Stimulated activated CD8-positive, alpha-beta memory T cell treated with anti-CD3 and anti-CD28 coated beads, Interleukin-15, amount 100 ng/mL, for 4 hours (primary cell): ENCODE results near the gene CMSS1.
"Not testable (repeated sequence)": the region's sequence is repeated elsewhere in the genome, so short reads cannot be mapped to it uniquely, and the experiment has no call there.

ENCODE experiments used
- DNase-seq, 2 donors: peaks; one replicate each; pipeline ENCODE4 v3.0.0-alpha.2; 2020; ENCODE audit warnings: low read depth in 2 of 2

Gene CMSS1

GRCh38 chr3:100081986-100082692 is 264.5 kb downstream of the CMSS1 start:
- DNase-seq, result no peak

DNA sequence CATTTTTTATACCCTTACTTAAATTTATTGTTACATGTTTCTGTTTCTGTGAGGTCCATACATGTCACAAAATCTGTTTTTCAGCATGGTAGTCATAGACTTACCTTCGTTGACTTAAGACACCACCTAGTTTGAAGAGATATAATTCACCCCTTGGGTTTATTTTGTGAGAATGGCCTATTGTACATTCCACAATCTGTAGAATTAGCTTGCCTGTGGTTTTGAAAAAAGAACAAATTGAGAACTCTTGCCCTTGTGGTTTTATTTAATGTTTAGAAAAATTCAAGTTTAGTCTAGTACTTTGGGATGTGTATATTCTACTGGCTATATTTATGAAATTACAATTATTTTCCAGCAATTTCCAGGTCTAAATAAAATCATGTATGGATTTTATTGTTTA is 265.1 kb downstream of the CMSS1 start:
- DNase-seq, result no peak

DNA sequence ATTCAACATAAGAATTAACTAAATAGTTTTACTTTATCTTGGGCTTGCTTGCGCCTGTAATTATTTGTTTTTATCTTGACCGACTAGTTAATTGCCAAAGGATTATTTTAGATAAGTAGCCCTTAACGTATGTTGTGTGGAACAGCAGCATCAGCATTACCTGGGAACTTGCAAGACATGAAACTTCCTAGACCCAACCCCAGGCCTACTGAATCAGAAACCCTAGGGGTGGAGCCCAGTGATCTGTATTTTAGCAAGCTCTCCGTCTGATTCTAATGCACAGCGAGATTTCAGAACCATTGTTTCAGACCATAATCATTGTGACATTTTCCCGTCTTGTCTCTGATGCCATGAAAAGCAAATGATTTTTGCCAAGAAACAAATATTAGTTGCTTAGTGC is 265.5 kb downstream of the CMSS1 start:
- DNase-seq, result no peak

GRCh38 chr3:100084100-100084806 is 266.6 kb downstream of the CMSS1 start:
- no peak for DNase-seq

DNA sequence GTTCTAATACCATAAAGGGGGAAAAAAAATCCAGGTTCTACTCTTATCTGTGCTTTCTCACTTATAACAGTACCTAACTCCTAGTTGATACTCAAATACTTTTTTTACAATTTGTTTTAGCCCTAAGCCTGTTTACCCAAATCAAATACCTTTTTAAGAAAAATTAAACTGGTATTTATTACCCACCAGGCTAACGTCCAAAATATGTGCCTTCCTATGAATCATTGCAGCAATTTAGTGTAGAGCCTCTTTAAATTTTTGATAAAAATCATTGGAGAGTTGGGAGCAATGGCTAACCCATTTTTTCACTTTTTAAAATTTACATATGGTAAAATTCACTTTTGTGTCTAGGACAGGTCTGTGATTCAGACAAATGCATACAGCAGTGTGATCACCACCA is 268.7 kb downstream of the CMSS1 start:
- no peak for DNase-seq

- DNase-seq, result no peak
These were observed 269.5 kb downstream of the CMSS1 start for GRCh38 chr3:100087198-100087597.

DNA sequence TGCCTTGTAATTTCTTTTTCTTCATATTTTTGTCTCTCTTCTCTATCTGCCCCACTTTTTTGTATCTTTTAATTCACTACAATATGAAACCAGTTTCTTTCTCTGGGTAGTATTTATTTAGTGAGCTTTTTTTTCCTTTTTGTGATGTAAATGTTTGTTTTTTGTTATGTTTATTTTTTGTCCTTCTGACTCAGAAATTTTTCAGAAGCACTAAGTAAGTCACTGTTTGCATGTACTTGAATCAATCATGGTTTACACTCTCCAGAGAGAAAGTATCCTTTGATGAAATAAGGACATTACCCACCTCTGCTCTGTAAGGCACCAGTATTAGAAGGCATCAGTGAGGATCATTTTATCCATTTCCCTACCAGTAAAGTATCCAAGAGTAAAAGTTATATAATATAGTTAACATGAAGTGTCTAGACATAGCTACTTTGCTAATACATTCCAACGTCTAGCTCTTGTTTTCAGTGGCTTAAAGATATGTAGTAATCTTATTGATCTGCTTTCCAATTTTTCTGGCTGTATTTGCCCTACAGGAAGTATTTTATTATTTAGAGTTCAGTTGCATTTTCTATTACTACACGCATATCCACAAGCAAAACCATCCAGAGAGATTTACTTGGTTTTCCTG is 271.2 kb downstream of the CMSS1 start:
- no peak for DNase-seq

DNA sequence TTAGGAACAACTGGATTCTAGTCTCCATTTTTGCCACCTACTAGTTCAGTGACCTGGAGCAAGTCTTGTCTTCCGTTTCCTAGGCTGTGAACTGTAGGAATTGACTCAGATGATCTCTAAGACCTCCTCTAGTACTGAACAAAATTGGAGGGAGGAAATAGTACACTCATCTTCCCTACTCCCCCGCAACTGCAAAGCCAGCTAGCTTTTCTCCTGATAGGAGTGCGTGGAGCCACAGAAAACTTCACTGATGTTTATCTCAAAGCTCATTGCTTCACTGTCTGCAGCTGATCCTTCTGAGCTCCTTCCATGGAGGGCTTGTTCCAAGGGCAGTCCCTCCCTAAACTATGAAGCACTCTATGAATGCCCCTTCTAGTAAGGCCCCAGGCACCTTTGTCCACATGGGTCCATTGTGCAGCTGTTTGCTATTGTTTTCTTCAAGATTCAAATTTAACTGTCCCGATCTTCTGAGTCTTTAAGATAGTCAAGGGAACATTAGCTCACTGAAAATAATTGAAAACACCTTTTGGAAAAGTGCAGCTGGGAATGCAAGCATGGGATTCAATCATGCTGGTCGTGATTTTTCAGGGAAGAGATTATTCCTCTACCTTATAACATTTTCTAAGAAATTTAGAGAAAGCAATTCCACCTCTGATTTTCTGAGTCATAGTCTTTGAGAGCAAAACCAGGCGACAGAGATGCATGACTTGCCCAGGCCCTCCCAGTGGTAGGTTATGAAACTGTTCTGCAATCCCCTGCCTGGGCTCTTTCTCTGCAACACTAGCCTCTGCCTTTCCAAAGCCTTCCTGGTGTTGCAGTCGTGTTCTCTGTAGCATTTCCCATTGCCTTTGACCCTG is 272.4 kb downstream of the CMSS1 start:
- DNase-seq, result no peak

GRCh38 chr3:100090669-100091005 is 273.0 kb downstream of the CMSS1 start:
- no peak for DNase-seq

- no peak for DNase-seq
These were observed 276.2 kb downstream of the CMSS1 start for GRCh38 chr3:100093831-100094230.

- not testable (repeated sequence) for DNase-seq
These were observed 278.6 kb downstream of the CMSS1 start for GRCh38 chr3:100096286-100096685.

DNA sequence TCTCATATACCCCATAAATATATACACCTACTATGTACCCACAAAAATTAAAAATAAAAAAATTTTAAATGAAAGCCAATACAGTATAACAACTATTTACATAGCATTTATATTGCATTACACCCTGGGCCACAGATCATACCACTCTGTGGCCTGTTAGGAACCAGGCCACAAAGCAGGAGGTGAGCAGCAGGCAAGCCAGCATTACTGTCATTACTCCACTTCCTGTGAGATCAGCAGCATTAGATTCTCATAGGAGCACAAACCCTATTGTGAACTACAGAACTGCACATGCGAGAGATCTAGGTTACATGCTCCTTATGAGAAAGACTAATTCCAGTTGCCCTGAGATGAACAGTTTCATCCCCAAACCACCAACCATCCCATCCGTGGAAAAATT is 279.2 kb downstream of the CMSS1 start:
- no peak for DNase-seq

- no peak for DNase-seq
These were observed 280.5 kb downstream of the CMSS1 start for GRCh38 chr3:100097919-100098783.

- DNase-seq, result no peak
These were observed 281.1 kb downstream of the CMSS1 start for GRCh38 chr3:100098784-100099070.

DNA sequence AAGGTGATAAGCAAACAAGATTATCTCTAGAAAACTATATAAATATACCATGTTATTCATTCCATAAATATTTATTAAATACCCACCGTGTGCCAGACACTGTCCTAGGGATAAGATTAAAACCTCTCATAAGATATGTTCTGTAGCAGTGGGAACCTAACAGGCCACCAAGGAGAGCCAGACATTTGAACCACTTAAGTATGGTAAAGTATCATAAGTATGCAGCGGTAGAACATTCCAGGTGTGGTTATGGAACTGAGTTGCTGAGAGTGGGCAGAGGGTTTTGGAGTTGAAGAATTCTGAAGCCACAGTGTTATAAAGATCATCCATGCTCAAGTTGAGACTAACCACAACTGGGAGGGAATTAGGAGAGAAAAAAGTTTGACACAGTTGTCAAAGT is 282.0 kb downstream of the CMSS1 start:
- no peak for DNase-seq

DNA sequence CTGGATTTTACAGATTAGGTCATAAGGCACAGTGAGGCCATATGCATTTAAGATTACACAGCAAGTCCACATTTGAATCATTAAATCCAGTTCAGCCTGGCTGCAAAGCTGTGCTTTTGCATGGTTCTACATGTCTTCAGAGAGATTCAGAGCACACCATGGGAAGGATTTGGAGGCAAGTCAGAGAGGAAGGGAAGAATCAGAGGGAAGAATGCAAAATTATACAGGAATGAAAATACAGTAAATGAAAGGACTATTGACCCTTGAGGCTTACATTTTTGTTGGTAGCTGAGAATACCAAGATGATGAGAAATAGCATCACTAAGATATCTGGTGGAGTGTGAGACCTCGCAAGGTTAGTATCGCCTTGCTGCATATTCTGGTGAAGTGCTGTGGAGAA is 282.8 kb downstream of the CMSS1 start:
- no peak for DNase-seq

DNA sequence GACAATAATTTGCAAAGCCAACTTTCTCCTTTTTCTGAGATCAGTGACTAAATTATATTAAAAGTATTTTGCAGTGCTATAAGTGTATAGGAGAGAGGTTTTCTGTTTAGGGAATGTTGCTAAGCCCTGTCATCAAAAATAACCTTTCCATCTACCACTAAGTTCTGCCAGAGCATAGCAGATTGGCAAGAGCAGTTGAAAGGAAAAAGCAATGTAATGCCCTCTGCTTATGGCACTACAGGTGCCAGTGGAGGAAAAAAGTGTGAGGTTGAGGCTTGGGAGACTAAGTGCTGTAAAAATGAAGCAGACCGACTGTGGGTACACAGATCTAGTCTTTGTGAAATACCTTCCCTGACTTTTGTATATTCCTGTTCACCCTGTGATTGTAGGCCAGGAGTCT is 285.1 kb downstream of the CMSS1 start:
- no peak for DNase-seq

DNA sequence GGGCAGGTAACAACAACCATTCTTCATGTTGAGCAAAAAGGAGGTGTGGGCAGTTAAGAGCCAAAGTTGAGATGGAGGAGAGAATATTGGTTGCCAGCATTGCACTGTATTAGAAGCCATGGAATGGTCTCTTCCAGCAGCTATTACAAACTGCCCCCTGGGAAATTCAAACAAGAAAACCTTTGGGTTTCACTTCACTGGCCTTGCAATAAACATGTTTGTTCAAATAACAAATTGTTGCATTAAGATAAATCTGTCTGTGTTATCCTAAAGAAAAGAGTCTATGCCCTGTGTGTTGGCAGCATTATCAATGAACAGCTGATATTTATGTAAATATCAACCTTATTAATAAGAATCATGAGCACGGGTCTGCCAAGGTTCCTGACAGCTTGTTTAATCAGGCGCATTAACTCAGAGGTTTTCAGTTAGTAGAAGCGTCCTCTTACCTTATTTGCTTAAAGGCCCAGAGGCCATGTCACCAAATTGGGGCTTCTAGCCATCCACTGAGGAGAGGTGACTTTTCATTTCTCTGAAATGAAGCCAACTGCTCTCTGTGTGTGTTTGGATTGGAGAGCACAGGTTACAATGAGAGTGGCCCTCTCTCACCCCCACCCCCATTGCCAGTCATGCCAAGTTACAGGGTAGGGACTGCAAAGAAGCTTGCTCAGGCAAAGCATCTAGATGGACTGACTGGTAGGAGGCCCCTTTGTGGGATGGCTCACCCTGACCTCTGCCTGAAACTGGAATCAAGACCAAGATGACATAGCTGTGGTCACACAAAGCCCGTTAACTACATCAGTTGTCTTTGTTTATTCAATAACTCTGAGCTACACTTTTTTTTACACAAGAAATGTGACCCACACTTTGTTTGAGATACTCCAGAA is 286.1 kb downstream of the CMSS1 start:
- DNase-seq, result no peak

GRCh38 chr3:100104442-100104798 is 286.8 kb downstream of the CMSS1 start:
- DNase-seq, result no peak

GRCh38 chr3:100104817-100105413 is 287.3 kb downstream of the CMSS1 start:
- DNase-seq, result no peak
